ENCODE results near the gene TNRC18. TPM values are rescaled to one million over a fixed set of nuclear protein-coding genes. Genes with fewer than 3 reads are reported as not detected.

Gene TNRC18
- total and polyA plus RNA-seq, 12 donors: 10.1 to 42.3 (median 30.3) TPM

DNA sequence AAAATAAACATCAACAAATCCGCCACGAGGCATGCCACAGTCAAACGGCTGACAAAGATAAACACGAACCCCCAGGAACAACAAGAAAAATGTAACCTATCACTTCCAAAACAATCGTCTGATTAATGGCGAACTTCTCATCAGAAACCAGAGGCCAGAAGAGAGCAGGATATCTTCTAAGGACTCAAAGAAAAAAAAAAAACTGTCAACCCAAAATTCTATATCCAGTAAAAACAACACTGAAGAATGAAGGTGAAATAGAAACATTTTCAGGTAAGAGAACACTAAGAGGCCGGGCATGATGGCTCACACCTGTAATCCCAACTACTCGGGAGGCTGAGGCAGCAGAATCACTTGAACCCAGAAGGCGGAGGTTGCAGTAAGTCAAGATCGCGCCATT, 86.6 kb downstream of the TNRC18 start:
- Histone ChIP-seq H3K9me3 (peaks cover 0 to 44% (median 20%) of the 10 kb centered on the region in 11 donors), H3K27me3 (no peaks in the 10 kb centered on the region), H3K36me3 (peaks cover 0 to 100% (median 77%) of the 10 kb centered on the region in 9 donors), H3K27ac (no peak overlapping the region), H3K4me1 (no peaks in the 10 kb centered on the region), H3K4me3 (no peak overlapping the region)
- TF ChIP-seq, protein P1, sequence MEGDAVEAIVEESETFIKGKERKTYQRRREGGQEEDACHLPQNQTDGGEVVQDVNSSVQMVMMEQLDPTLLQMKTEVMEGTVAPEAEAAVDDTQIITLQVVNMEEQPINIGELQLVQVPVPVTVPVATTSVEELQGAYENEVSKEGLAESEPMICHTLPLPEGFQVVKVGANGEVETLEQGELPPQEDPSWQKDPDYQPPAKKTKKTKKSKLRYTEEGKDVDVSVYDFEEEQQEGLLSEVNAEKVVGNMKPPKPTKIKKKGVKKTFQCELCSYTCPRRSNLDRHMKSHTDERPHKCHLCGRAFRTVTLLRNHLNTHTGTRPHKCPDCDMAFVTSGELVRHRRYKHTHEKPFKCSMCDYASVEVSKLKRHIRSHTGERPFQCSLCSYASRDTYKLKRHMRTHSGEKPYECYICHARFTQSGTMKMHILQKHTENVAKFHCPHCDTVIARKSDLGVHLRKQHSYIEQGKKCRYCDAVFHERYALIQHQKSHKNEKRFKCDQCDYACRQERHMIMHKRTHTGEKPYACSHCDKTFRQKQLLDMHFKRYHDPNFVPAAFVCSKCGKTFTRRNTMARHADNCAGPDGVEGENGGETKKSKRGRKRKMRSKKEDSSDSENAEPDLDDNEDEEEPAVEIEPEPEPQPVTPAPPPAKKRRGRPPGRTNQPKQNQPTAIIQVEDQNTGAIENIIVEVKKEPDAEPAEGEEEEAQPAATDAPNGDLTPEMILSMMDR (IDR thresholded peaks at IDR 0.05): no peak
- intact Hi-C loops (cut with DNase I): loop anchor here in 1 of 10 donors (10.0 kb wide), 1 partner anchor 102 kb away; no protein-coding TSS in a partner anchor
- no peak for ATAC-seq
- no peak for DNase-seq
- WGBS, 2 donors: 95 to 96% methylated on average over 11 of the region's 11 CpGs

DNA sequence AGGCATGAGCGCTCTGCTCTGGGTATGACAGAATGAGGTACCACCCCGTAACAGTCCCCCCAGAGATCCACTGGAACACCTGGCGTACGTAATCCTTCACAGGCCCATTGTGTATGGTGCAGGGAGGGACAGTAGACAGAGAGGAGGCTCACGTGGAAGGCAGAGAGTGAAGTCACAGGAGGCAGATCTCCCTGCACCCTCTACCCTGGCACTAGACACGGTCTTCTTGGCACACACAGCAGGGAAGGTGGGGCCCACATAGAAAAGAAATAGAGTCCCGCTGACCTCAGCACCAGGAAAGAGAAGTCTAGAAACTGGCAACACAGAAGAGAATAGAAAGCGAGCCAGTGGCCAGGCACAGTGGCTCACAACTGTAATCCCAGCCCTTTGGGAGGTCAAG, 89.0 kb downstream of the TNRC18 start:
- 89 to 91% methylated on average over 8 of the region's 8 CpGs for WGBS, 2 donors

DNA sequence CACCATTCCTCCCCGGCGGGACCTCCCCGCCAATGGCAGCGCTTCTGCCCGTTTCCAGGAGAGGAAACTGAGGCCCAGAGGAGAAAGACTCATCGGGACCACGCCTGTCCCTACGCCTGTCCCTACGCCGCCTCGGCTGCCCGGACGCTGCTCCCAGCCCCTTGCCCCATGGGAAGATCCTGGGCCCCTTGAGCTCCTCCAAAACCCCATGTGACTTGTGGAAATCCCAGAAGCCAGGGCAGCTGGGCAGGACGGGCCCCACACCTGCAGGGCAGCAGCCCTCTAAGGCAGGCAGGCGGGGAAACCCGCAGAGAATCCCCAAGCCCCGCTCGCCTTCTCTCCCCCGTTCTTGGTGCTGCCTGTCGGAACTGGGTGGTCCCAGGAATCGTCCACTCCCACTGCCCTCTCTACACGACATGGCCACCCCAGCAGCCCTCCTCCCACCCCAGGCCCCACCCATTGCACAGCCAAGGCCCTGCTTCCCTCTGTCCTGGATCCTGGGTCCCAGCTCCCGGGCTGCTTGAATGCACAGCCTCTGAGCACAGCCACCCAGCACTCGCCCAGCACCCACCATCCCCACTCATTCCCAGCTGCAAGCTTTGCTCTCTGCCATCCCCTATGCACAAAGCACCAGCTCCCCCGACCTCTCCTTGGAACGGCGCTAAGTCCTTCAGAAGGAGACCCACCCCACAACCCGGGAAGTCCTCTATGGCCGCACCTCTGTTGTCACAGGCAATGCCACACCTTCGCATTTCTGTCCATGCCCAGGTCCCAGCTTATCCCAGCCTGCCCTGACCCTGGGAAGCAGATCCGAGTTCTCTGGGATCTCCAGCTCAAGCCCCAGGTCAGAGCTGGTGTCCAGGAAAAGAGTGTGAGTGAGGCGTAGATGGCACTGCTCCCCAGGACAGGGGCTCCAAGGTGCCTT, 90.3 kb downstream of the TNRC18 start:
- H3K27ac ChIP-seq: no peak overlapping the region
- H3K36me3 ChIP-seq: peaks cover 0 to 100% (median 56%) of the 10 kb centered on the region in 9 donors
- 91 to 95% methylated on average over 31 to 32 of the region's 32 CpGs for WGBS, 2 donors
- H3K9me3 ChIP-seq: peaks cover 0 to 27% (median 17%) of the 10 kb centered on the region in 11 donors
- peaks cover 0 to 12% (median 0%) of the 10 kb centered on the region in 9 donors for H3K4me1 ChIP-seq
- DNase-seq (no peak), ATAC-seq (peak in 1 of 8 donors; percentile 45)
- intact Hi-C loops (cut with DNase I): loop anchor here in 1 of 10 donors (10.0 kb wide), 1 partner anchor 99 kb away; no protein-coding TSS in a partner anchor
- TF ChIP-seq, protein P1 (IDR thresholded peaks at IDR 0.05): no peak
- H3K27me3 ChIP-seq: no peaks in the 10 kb centered on the region
- no peak overlapping the region for H3K4me3 ChIP-seq

More for the DNA sequence above, 89.0 kb downstream of the TNRC18 start:
- ATAC-seq (peak in 2 of 8 donors; percentile 12 to 23), DNase-seq (no peak)
- intact Hi-C loops (cut with DNase I): loop anchor here in 1 of 10 donors (10.0 kb wide), 1 partner anchor 100 kb away; no protein-coding TSS in a partner anchor
- H3K27ac ChIP-seq: no peak overlapping the region
- TF ChIP-seq, protein P1 (IDR thresholded peaks at IDR 0.05): no peak
- peaks cover 0 to 12% (median 0%) of the 10 kb centered on the region in 9 donors for H3K4me1 ChIP-seq
- no peak overlapping the region for H3K4me3 ChIP-seq
- H3K9me3 ChIP-seq: peaks cover 0 to 28% (median 17%) of the 10 kb centered on the region in 11 donors
- peaks cover 0 to 100% (median 66%) of the 10 kb centered on the region in 9 donors for H3K36me3 ChIP-seq
- H3K27me3 ChIP-seq: no peaks in the 10 kb centered on the region

DNA sequence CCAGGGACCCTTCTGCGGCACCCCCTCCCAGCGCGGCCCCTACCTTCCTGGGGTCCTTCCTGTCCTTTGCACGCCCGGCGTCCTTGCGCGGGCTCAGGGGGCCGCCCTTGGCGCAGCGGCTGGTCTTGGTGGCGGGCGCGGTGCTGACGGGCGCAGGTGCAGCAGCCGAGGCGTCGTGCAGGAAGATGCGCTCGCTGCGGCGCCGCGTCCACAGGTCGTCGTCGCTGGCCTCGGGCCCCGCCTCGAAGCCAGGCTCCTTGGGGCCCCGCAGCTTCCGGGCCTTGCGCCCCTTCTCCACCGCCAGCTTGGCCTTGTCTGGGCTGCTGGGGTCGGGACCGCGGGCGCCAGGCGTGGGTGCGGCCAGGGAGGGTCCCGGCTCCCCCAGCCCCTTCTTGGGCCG, 91.1 kb downstream of the TNRC18 start:
- Histone ChIP-seq H3K4me3 (no peak overlapping the region), H3K36me3 (peaks cover 0 to 100% (median 50%) of the 10 kb centered on the region in 9 donors), H3K27me3 (no peaks in the 10 kb centered on the region), H3K27ac (no peak overlapping the region), H3K4me1 (peaks cover 0 to 12% (median 0%) of the 10 kb centered on the region in 9 donors), H3K9me3 (peaks cover 0 to 19% (median 13%) of the 10 kb centered on the region in 11 donors)
- DNase-seq (no peak), ATAC-seq (peak in 1 of 8 donors; percentile 16)
- intact Hi-C loops (cut with DNase I): loop anchor here in 1 of 10 donors (10.0 kb wide), 1 partner anchor 98 kb away; no protein-coding TSS in a partner anchor
- TF ChIP-seq, protein P1 (IDR thresholded peaks at IDR 0.05): no peak
- 91 to 92% methylated on average over 32 to 43 of the region's 43 CpGs for WGBS, 2 donors
